ENCODE data around the gene CAMK2A.

Gene CAMK2A

DNA sequence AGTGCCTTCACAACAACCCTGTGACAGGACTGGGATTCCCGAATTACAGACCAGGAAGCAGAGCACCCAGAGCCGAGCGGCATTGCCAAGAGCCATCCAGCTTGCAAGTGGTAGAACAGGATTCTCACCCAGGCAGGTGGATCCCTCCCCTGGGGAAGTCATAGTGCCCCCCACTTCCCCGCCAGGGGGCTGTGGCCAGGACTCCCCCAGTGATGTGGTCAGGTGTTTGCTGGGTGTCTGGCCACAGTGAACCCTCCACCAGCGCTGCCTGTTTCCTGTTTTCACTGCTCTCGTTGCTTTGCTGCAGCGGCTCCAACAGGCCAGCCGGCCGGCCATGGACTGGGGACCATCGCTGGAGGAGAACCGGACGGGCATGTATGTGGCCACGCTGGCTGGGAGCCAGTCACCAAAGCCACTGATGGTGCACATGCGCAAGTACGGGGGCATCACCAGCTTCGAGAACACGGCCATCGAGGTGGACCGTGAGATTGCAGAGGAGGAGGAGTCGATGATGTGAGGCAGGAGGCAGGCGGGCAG, 80.4 kb downstream of the CAMK2A start:
- no peak for DNase-seq

DNA sequence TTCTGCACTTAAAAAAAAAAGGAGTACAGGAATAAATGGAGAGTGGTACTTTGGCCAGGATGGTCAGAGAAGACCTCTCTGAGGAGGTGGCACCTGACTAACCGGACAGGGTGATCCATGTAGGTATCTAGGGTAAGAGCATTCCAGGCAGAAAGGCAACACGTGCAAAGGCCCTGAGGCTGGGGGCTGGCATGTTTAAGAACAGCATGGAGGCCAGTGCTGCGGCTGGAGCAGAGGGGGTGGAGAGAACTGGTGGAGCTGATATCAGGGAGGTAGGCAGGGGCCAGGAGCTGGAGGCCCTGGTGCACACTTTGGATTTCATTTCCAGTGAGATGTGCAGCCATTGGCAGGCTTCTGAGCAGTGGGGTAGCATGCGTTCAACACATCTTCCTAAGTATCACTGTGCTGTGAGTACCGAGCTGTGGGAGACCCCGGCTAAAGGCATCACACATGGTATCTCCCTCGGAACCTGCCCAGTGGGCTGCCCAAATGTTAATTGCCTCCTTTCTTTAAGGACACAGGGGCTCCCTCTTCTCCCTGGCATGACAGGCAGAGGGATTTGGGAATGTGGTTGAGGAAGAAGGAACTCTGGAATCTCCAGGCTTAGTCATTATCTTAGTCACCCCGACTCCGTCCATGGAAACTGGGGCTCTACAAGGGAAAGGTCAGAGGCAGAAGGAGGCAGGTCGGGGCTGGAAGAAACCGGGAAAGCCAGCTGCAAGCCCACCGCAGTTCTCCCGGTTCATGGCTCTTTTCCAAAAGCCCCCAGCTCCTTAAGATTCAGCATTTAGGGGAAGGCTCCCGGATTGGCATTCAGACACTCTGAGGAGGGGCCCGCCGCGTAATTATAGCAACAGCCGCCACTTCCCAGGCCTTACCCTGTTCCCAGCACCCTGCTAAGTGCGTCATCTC, 81.1 kb downstream of the CAMK2A start:
- DNase-seq, result no peak

DNA sequence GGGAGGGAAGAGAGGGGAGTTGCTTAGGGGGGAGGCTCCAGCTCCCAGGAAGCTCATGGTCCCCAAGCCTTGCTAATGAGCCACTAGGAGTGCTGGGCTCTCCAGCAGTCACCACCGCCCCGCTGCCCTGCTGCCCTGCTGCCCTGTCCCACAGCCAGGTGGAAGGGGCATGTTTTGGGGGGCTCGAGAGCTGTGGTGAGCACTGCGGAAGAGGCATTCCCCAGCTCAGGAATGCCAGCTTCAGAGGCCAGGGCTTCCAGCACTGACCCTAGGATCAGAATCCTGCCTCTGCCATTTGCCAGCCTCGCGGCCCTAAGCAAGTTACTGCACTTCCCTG, 82.8 kb downstream of the CAMK2A start:
- no peak for DNase-seq

DNA sequence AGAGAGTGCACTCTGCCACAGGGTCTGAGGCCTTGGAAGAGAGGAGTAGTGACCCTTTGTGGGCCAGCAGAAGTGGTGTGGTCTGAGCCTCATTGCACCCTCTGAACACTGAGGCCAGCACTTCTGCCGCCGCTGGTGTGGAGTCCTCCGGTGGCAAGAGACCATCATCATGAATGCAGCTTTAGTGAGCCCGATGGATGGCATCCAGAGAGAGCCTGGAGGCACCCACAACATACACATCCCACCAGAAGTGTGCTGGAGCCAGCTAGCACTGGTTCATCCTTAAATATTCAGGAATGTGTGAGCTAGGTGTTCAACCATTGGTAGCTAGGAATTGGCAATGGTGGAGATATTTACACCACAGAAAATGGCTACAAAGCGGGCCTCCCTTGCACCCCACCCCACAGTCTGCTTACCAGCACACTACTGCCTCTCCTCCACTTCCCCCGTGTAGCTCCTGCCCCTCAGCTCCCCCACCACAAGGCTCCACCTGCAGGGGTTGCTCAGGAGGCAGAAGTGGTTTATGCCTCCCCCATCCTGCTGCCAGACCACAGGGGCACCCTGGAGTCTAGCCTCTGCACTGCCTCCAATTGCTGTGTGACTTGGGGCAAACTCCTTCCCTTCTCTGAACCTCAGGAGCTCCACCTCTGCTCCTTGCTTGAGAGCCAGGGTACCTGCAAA, 83.3 kb downstream of the CAMK2A start:
- DNase-seq, result no peak

DNA sequence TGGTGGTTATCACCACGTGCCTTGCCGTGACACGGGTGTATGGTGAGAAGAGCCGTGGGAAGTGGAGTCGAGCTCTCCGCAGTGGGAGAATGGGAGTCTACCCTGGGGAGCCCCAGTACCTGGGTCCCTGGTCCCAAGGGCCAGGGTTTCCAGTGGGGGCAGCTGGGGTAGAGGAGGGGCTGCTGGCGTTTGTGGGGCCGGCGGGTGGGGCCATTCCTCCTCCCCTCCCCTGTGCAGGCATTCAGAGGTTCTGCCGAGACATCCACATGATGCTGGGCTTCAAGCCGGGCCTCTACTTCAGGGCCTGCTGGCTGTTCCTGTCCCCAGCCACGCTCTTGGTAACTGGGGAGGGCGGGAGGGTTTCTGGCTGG, 85.0 kb downstream of the CAMK2A start:
- no peak for DNase-seq

DNA sequence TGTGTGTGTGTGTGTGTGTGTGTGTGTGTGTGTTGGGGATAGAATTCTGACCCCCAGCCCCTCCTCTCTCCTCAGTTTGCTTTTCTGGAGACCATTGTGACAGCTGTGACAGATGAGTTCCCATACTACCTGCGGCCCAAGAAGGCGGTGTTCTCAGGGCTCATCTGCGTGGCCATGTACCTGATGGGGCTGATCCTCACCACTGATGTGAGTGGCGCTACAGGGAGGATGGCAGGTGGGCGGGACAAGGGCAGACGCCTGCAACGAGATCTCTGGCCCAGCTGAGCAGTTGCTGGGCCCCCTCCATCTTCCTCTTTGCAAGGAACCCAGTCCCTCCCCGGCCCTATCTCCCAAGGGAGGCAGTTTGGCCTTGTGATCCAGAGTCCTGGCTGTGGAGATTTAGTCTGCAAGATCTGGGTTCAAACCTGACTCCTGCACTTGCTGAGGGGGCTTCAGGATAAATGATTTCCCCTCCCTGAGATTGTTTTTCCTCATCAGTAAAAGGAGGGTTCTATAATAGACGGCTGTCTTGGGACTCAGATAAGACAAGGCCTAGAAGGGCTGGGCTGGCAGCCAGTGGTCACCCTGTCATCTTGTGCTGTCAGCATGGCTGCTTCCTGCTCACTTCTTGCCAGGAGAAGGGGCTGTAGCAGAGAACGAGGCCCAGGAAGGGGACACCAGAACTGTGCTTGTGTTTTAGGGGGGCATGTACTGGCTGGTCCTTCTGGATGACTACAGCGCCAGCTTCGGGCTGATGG, 85.6 kb downstream of the CAMK2A start:
- no peak for DNase-seq

DNA sequence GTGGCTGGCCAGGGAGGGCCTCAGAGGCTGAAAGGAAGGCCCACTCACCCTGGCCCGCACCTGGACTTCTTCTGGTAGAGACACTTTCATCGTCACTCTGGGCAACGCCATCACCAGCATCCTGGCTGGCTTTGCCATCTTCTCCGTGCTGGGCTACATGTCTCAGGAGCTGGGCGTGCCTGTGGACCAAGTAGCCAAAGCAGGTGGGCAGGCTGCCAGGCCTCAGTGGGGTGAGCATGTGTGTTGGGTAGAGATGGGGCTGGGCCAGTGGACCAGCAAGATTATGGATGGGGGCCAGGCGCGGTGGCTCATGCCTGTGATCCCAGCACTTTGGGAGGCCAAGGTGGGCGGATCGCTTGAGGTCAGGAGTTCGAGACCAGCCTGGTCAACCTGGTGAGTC, 87.1 kb downstream of the CAMK2A start:
- DNase-seq, result no peak

DNA sequence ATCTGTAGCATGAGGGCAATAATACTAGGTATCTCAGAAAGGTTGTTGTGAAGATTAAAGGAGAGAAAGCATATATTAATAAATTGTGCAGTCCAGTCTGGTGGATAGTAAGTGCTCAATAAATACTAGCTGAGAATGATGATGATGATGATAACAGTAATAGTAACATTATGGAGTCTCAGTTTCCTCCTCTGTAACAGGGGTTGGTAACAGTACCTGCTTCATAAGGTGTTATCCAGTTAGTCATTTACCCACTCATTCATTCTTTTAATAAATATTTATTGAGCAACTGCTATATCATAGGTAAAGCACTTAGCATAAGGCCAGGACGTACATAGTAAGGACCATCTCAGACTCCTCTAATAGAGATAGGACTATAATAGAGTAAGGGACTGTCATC, 92.1 kb downstream of the CAMK2A start:
- DNase-seq, result no peak

DNA sequence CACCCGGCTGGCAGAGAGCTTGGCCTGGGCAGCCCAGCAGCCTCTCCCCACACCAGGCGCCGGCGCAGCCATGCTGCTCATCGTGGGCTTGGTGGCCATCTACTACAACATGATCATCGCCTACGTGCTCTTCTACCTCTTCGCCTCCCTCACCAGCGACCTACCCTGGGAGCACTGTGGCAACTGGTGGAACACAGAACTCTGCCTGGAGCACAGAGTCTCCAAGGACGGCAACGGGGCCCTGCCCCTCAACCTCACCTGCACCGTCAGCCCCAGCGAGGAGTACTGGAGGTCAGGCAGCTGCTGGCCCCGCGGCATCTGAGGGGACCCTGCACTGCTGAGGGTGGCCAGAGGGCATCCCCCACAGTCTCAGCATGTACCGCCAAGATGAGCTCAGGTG, 92.6 kb downstream of the CAMK2A start:
- no peak for DNase-seq

DNA sequence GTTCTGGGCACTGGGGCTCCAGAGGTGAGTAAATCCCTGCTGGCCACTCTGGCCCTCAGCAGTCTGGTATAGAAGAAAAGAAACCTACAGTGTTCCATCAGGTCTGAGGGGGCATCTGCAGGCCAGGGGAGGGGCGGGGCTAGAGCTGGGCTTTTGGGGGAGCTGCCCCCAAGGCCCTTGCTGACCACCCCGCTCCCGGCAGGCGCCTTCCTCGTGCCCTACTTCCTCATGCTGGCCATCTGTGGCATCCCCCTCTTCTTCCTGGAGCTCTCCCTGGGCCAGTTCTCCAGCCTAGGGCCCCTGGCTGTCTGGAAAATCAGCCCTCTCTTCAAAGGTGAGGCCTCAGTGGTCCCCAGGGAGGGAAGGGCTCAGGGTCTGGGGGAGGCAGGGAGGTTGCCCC, 93.1 kb downstream of the CAMK2A start:
- DNase-seq, result no peak

DNA sequence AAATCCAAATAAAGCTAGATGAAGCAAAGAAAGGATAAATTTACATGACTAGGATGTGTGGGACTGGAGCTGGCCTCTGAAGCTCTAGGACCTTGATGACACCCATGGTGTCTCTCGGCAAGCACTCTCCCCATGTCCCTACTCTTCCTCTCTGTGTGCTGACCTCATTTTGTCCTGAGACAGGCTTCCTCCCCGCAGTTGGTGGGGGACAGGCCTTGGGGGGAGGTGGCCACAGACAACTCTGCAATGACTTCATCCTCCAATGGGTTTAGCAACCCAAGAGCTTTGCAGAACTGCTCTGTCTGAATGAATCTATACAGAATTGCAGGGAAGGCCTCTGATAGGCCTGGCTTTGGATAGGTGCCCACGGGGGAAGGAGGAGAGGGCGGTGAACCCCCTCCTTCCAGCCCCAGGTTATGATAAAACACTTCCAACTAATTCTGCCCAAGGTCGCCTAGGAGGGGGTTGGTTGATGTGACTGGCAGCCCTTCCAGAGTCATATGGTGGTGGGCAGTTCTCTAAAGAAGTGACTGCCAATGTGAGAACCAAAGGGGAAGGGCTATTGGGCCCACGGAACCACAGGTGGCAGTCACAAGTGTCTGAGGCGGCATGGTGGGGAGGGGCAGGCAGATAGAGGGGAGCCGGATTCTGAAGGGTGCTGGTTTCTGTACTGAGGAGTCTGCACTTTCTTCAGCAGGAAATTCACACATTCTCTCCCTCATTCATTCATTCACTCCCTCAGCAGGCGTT, 93.7 kb downstream of the CAMK2A start:
- no peak for DNase-seq

DNA sequence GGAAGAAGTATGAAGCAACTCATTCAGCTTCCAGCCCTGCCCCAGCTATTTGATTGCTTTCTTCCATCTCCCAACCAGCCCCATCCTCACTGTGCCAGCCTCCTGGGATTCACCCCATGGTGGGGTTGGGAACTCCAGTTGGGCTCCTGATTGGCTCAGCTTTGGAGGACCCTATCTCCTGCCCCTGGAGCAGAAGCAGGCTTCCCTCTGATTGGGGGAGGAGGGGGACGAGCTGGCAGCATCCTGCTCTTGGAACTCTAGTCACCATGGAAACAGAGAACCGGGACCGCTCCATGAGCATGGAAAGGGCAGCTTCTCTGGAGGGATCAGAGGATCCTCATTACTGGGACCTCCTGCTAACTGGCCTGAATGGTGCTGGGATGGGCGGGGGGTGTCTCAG, 97.1 kb downstream of the CAMK2A start:
- DNase-seq, result no peak

DNA sequence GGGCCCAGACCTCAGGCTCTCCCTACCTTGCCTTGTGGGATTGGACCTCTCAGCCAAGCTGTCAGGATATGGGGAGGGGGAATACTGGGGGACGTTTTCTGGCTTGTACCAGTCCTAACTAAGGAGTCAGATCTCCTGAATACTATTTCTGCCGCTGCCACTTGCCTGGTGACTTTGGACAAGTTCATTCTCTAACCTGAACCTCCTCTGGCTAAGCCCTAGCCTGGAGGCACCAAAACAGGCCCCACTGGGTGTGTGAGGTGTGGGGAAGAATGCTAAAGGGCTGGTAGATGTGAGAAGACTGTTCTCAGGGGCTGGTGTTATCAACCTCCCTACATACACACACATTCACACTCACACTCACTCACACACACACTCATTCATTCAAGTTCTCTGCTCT, 98.6 kb downstream of the CAMK2A start:
- DNase-seq, result no peak

DNA sequence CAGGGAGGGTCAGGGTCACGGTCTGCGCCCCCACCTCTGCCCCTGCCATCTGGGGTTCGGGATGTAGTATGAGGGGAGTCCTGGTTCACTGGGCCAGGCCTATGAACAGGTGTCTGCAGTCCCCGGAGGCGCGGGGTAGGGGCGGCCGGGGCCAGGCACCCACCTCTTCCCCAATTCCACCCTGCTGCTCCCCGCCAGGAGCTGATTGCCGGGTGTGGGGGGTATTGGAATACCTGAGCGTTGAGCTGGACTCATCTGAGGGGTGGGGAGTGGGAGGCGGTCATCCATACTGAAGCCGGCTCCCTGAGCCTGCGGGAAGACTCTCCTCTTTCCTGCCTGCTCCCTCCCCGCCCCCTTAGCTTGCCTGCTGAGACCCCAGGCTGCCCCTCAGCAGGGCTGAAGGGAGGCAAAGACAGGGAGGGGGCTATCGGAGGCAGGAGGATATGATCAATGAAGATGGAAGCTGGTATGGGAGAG, 99.0 kb downstream of the CAMK2A start:
- no peak for DNase-seq

DNA sequence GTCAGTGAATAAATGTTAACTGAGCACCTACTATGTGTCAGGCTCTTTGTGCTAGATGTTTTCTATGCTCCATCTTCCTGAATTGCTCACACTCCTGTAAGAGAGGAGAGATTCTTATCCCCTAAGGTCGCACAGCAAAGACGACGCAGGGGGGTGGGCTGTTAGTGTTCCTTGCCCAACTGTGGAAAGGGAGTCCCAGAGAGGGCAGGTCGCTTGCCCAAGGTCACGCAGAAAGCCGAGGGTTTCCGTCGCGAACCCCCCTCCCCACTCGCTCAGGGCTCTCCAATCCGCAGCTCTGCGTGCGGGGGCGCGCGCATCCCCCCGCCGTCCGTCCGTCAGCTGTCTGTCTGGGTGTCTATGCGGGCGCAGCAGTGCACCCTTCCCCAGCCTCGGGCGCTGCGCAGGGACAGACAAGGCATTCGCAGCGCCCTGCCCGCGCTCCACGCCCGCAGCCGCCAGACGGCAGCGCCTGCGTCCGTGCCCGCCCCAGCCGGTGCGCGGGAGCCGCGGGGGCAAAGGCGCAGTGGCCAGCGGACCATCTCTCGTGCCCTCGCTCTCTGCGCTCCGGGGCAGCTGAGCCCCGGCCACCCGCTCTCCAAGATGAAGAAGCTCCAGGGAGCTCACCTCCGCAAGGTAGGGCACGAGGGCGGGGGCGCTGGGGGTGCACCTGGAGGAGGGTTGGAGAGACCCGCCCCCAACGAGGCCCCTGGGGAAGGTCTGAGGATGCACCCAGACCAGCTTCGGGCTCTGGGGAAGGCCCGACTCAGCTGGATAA, 99.7 kb downstream of the CAMK2A start, which contains the start of gene SLC6A7:
Gene SLC6A7, plus strand, starts transcription at position 335 of the 775 bp plus-strand sequence. Its CDS starts 266 bp downstream, at position 601.
- DNase-seq, result no peak

DNA sequence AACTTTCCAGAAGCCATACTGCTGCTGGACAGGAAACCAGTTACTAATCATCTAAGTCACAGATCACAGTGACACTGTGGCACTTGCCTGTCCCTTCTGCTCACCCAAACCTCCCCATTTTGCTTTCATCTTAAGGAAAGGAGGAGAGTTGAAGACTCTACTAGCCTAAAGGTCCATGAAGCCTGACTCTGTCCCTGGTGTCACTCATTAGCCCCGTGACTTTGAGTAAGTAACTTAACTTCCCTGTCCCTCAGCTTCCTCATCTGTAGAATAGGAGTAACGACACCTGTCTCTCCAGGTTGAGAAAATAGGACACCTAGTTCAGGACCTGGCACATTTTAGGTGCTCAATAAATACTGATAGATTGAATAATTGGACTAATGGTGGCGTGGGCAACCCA, 100.2 kb downstream of the CAMK2A start:
- no peak for DNase-seq

DNA sequence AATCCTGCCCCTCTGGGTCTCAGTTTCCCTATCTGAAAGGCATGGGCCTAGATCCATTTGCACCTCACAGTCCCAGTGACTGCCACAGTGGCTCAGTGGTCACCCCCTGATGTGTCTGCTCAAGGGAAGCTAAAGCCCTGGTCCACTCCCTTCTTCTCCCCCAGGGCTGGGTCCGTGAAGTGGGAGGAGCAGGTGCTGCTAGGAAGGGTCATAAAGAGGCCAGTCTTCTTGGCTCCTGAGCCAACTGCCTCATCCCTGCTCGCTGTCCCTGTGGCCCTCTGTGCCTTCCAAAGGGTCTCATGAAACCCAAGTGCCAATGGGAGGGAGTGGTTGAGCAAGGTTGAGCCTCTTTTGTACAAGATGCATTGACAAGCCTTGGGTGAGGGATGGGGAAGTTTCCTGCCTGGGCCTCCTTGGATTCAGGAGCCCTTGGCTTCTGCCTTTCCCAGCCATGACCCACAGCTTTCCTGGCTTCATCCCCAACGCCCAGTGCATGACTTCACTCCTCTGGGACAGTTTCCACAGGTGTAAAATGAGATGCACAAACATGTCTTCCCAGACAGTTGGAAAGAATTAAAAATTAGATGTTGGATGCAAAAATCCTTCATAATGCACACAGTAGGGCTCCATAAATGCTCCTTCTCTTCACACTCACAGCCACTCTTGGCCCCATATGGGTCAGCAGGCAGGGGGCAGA, 101.3 kb downstream of the CAMK2A start:
- DNase-seq, result no peak

DNA sequence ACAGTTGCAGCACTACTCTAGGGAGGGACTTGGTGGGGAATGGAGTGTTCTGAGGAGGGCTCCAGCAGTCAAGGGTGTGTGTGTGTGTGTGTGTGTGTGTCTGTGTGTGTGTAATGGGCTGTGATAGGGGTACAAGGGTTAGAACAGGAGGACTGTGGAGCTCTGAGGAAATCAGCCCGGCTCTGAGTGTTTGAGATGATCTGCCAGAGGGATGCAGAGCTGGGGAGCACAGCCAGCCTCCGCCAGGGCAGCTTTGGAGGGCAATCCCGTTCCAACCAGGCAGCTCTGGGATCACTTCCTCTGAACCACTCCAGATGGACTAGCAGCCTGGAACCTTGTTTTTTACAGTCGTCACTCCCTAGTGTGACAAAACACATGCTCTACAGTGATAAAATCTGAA, 102.7 kb downstream of the CAMK2A start:
- DNase-seq, result no peak

DNA sequence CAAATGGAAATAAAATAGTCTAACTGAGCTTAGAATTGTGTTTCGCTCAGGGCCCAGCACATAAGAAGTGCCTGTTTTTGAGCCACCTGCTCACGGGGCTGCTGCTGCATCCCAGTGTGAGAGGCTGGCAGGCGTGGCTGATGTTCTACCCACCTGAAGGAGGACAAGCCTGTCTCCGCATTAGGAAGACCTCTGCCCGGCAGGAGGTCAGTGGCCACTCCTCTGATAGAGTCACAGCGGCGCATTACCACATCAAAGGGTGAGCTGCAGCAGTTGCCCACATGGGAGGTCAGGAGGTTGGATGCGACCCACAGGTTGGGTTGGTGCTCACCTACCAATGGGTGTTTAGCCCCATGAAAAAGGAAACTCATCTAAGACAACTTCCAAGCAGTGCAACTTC, 103.4 kb downstream of the CAMK2A start:
- DNase-seq, result no peak

DNA sequence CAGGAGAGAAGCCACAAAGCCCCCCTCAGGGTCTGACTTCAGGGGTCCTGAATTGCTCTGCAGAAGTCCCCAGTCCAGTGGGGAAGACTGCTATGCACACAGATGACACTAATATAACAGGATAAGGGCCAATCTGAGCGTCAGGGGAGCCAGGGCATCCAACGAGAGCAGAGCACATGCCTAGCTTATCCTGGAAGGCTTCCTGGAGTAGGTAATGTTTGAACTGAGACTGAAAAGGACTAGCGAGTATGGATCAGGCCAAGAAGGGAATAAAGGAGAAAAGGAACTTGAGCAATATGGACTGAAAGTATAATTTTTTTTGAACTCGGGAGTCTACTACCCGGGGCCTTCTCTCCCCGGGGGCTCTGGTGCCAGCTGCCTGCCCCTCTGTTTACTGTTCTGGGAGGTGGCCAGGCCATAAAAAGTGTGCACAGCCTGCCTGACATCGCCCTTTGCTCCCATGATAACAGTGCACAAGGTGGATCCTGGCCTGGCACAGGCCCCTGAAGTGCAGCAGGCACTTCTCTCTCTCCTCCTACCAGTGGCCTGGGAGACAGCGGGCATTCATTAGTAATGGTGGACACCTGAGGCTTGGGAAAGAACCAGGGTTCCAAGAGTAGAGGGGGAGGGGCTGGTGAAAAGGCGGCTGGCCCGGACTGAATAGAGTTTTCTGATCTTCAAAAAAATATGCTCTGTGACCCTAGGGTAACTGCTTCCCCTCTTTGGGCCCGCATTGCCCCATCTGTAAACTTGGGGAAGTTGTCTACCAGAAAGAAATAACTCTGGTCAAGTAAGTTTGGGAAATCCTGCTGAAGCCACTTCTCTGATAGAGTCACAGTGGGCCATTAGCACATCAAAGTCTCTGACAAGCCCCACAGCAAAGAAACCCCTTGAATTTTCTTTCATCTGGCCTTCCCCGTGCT, 104.3 kb downstream of the CAMK2A start:
- DNase-seq, result no peak
